MM.1S (cell line): ENCODE data around the gene KAT2B.
A peak's percentile ranks its signal among the peaks of the same experiment; 100 is the strongest.
"Not testable (repeated sequence)": the region's sequence is repeated elsewhere in the genome, so short reads cannot be mapped to it uniquely, and the experiment has no call there.

Source experiments
- DNase-seq: peaks from one replicate; pipeline ENCODE4 v3.0.0-alpha.2; 2015
- H2AFZ ChIP-seq: fragments of 300-600 bp; sonication (generic); 2 replicates; pipeline ENCODE4 v1.6.0; 2016; ENCODE audit warnings: antibody characterized with exemption, low read length
- H3F3A ChIP-seq: fragments of 300-600 bp; sonication (generic); 2 replicates; pipeline ENCODE4 v1.6.1; 2016; ENCODE audit warnings: mild to moderate bottlenecking, antibody characterized with exemption, low read length, moderate library complexity, mixed read lengths; ENCODE audit not compliant: insufficient read depth
- H3K27ac ChIP-seq: fragments of 300-600 bp; sonication (generic); 2 replicates; pipeline ENCODE4 v1.5.1; 2016; ENCODE audit warnings: mild to moderate bottlenecking, low read length
- H3K27me3 ChIP-seq: fragments of 300-600 bp; sonication (generic); replicated peaks from 2 replicates; pipeline ENCODE4 v1.6.0; 2016; ENCODE audit warnings: low read length; ENCODE audit not compliant: insufficient read depth
- H3K36me3 ChIP-seq: fragments of 300-600 bp; sonication (generic); replicated peaks from 2 replicates; pipeline ENCODE4 v1.6.1; 2016; ENCODE audit warnings: mild to moderate bottlenecking, low read length, mixed read lengths; ENCODE audit not compliant: insufficient read depth
- H3K4me1 ChIP-seq: fragments of 300-600 bp; sonication (generic); 2 replicates; pipeline ENCODE4 v1.6.1; 2016; ENCODE audit warnings: low read length, mixed read lengths
- H3K4me2 ChIP-seq: fragments of 300-600 bp; sonication (generic); 2 replicates; pipeline ENCODE4 v1.6.0; 2016; ENCODE audit warnings: low read depth, low read length
- H3K4me3 ChIP-seq: fragments of 300-600 bp; sonication (generic); 2 replicates; pipeline ENCODE4 v1.5.1; 2016; ENCODE audit warnings: low read length, mixed read lengths
- H3K79me2 ChIP-seq: fragments of 300-600 bp; sonication (generic); 2 replicates; pipeline ENCODE4 v1.6.1; 2016; ENCODE audit warnings: mixed run types, low read length, mixed read lengths
- H3K9ac ChIP-seq: fragments of 300-600 bp; sonication (generic); 2 replicates; pipeline ENCODE4 v1.6.1; 2016; ENCODE audit warnings: low read length, mixed read lengths
- H3K9me2 ChIP-seq: fragments of 300-600 bp; sonication (generic); replicated peaks from 2 replicates; pipeline ENCODE4 v1.6.1; 2016; ENCODE audit warnings: mild to moderate bottlenecking, low read length, mixed read lengths; ENCODE audit not compliant: insufficient read depth
- H3K9me3 ChIP-seq: fragments of 300-600 bp; sonication (generic); replicated peaks from 2 replicates; pipeline ENCODE4 v1.6.1; 2016; ENCODE audit warnings: mild to moderate bottlenecking, low read length, mixed read lengths; ENCODE audit not compliant: insufficient read depth
- H4K20me1 ChIP-seq: fragments of 300-600 bp; sonication (generic); 2 replicates; pipeline ENCODE4 v1.6.1; 2016; ENCODE audit warnings: mild to moderate bottlenecking, low read length, moderate library complexity, mixed read lengths; ENCODE audit not compliant: insufficient read depth
- EZH2 ChIP-seq: fragments of 300-600 bp; sonication (generic); optimal IDR thresholded peaks from 2 replicates; pipeline ENCODE3; 2017; ENCODE audit warnings: low read depth, mild to moderate bottlenecking, antibody characterized with exemption, low read length, mixed read lengths
- EZH2phosphoT487 ChIP-seq: fragments of 300-600 bp; sonication (generic); IDR thresholded peaks from 2 replicates; pipeline ENCODE4 v1.6.1; 2018; ENCODE audit warnings: antibody characterized with exemption, low read length
- TF ChIP-seq, protein P1 (sequence below): fragments of 300-600 bp; sonication (generic); IDR thresholded peaks from 2 replicates; pipeline ENCODE4 v1.5.1; 2016; ENCODE audit warnings: antibody characterized with exemption, low read length, mixed read lengths

Gene KAT2B

GRCh38 chr3:20028905-20029331, 11.3 kb upstream of the KAT2B start:
- no peak overlapping the region for H3K4me2 ChIP-seq
- TF ChIP-seq EZH2 (no peak), EZH2phosphoT487 (no peak)
- TF ChIP-seq, protein P1, sequence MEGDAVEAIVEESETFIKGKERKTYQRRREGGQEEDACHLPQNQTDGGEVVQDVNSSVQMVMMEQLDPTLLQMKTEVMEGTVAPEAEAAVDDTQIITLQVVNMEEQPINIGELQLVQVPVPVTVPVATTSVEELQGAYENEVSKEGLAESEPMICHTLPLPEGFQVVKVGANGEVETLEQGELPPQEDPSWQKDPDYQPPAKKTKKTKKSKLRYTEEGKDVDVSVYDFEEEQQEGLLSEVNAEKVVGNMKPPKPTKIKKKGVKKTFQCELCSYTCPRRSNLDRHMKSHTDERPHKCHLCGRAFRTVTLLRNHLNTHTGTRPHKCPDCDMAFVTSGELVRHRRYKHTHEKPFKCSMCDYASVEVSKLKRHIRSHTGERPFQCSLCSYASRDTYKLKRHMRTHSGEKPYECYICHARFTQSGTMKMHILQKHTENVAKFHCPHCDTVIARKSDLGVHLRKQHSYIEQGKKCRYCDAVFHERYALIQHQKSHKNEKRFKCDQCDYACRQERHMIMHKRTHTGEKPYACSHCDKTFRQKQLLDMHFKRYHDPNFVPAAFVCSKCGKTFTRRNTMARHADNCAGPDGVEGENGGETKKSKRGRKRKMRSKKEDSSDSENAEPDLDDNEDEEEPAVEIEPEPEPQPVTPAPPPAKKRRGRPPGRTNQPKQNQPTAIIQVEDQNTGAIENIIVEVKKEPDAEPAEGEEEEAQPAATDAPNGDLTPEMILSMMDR: no peak
- no peak overlapping the region for H2AFZ ChIP-seq
- H3K4me3 ChIP-seq: no peak overlapping the region
- no peak for DNase-seq
- H3K9me3 ChIP-seq: no peaks in the 10 kb centered on the region
- no peaks in the 10 kb centered on the region for H3K4me1 ChIP-seq
- H4K20me1 ChIP-seq: no peaks in the 10 kb centered on the region
- no peaks in the 10 kb centered on the region for H3K9me2 ChIP-seq
- H3K27me3 ChIP-seq: no peaks in the 10 kb centered on the region
- H3K79me2 ChIP-seq: no peaks in the 10 kb centered on the region
- no peak overlapping the region for H3K9ac ChIP-seq
- H3F3A ChIP-seq: no peaks in the 10 kb centered on the region
- no peak overlapping the region for H3K27ac ChIP-seq
- no peaks in the 10 kb centered on the region for H3K36me3 ChIP-seq

GRCh38 chr3:20031939-20032338, 8.3 kb upstream of the KAT2B start:
- H3K9me3 ChIP-seq, H2AFZ ChIP-seq, H3F3A ChIP-seq, DNase-seq, H3K9ac ChIP-seq, H3K4me3 ChIP-seq, H3K4me1 ChIP-seq, H3K27me3 ChIP-seq, H4K20me1 ChIP-seq, H3K9me2 ChIP-seq, H3K4me2 ChIP-seq, H3K79me2 ChIP-seq, H3K36me3 ChIP-seq, H3K27ac ChIP-seq: not testable (repeated sequence)

GRCh38 chr3:20035019-20035418, 5.2 kb upstream of the KAT2B start:
- H3K9ac ChIP-seq: no peak overlapping the region
- H4K20me1 ChIP-seq: no peaks in the 10 kb centered on the region
- H3F3A ChIP-seq: peaks cover 9% of the 10 kb centered on the region
- peaks cover 11% of the 10 kb centered on the region for H3K4me1 ChIP-seq
- H3K9me3 ChIP-seq: no peaks in the 10 kb centered on the region
- H3K79me2 ChIP-seq: no peaks in the 10 kb centered on the region
- H3K27me3 ChIP-seq: no peaks in the 10 kb centered on the region
- no peak overlapping the region for H2AFZ ChIP-seq
- H3K4me2 ChIP-seq: no peak overlapping the region
- no peak for DNase-seq
- no peak overlapping the region for H3K4me3 ChIP-seq
- TF ChIP-seq EZH2phosphoT487 (no peak), EZH2 (no peak)
- TF ChIP-seq, protein P1: no peak
- H3K9me2 ChIP-seq: no peaks in the 10 kb centered on the region
- no peak overlapping the region for H3K27ac ChIP-seq
- H3K36me3 ChIP-seq: no peaks in the 10 kb centered on the region

DNA sequence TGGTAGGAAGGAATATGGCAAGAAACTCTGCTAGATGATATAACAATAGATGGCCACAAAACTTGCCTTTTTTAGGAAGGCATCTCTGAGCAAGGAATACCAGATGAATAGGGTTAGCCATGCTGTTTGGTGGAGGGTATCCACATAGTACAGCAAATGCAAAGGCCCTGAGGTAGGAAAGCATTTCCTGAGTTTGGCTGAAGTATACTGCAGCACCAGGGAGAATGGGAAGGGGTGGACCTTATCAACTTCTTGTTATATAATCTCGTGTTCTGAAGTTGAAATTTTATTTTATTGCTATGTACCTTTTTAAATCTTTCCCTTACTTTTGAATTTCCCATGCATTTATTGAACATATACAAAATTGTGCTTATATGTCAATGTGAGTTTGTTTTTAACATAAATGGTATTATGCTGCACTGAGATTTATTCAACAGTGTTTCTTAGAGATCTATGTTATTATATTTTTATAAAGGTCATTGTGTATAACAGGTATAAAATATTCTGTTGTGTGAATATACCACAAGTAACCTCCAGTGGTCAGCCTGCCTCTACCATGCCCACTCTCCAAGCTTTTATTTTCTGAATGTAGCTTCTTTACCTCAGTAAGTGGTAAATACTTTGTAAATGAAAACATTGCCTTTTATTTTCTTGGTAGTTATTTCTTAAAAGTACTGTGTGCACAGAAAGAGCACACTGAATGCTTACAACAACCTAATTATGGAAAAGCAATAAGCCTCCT, 2.8 kb upstream of the KAT2B start:
- H3K27me3 ChIP-seq: no peaks in the 10 kb centered on the region
- DNase-seq: no peak
- no peaks in the 10 kb centered on the region for H3K9me2 ChIP-seq
- H3K9me3 ChIP-seq: no peaks in the 10 kb centered on the region
- peaks cover 18% of the 10 kb centered on the region for H3K79me2 ChIP-seq
- H3K4me2 ChIP-seq: no peak overlapping the region
- H3F3A ChIP-seq: peaks cover 28% of the 10 kb centered on the region
- no peak overlapping the region for H3K4me3 ChIP-seq
- H4K20me1 ChIP-seq: no peaks in the 10 kb centered on the region
- no peak overlapping the region for H3K27ac ChIP-seq
- H3K4me1 ChIP-seq: peaks cover 18% of the 10 kb centered on the region
- no peak overlapping the region for H3K9ac ChIP-seq
- H2AFZ ChIP-seq: no peak overlapping the region
- TF ChIP-seq, protein P1: peak; percentile 17
- TF ChIP-seq EZH2phosphoT487: no peak
- H3K36me3 ChIP-seq: no peaks in the 10 kb centered on the region
